Activated CD4-positive, alpha-beta T cell treated with anti-CD3 and anti-CD28 coated beads, Interleukin-2, amount 10 ng/mL, durations not matched to agents 24 days and 14 days (primary cell): ENCODE results near the gene SYT3. TPM values are rescaled to one million over a fixed set of nuclear protein-coding genes. Genes with fewer than 3 reads are reported as not detected.

Experiments used
- DNase-seq: peaks from one replicate; pipeline ENCODE4 v3.0.0; 2022
- H3K27ac Mint-ChIP-seq: one replicate; pipeline ENCODE4 v1.8.0; 2022; ENCODE audit warnings: mild to moderate bottlenecking, mixed read lengths
- H3K27me3 Mint-ChIP-seq: one replicate; pipeline ENCODE4 v1.8.0; 2022; ENCODE audit warnings: mixed read lengths
- H3K36me3 Mint-ChIP-seq: one replicate; pipeline ENCODE4 v1.8.0; 2022; ENCODE audit warnings: low read depth, mild to moderate bottlenecking, mixed read lengths
- H3K4me1 Mint-ChIP-seq: one replicate; pipeline ENCODE4 v1.8.0; 2021; ENCODE audit warnings: mixed read lengths
- H3K4me3 Mint-ChIP-seq: one replicate; pipeline ENCODE4 v1.8.0; 2022; ENCODE audit warnings: mild to moderate bottlenecking, moderate library complexity, mixed read lengths
- H3K9me3 Mint-ChIP-seq: one replicate; pipeline ENCODE4 v1.8.0; 2021; ENCODE audit warnings: mixed read lengths
- intact Hi-C: fragments of 100-400 bp; cut with micrococcal nuclease; formaldehyde crosslinking; loops from one replicate; pipeline ENCODE4 v1.15.1; 2023
- total RNA-seq: library from RNA; stranded (reverse); gene quantifications from 2 replicates; pipeline ENCODE4 v1.2.3, GENCODE V29; 2022

The SYT3 gene
- total RNA-seq, 1 donor from 2014 or later: not detected

- Mint-ChIP-seq H3K36me3 (no peaks in the 10 kb centered on the region), H3K9me3 (no peaks in the 10 kb centered on the region), H3K27me3 (peaks cover 31% of the 10 kb centered on the region), H3K4me3 (no peak overlapping the region), H3K4me1 (no peaks in the 10 kb centered on the region), H3K27ac (no peak overlapping the region)
- intact Hi-C loops: no loop called here
- no peak for DNase-seq
These were observed 28.1 kb upstream of the SYT3 start for GRCh38 chr19:50667759-50668231.

DNA sequence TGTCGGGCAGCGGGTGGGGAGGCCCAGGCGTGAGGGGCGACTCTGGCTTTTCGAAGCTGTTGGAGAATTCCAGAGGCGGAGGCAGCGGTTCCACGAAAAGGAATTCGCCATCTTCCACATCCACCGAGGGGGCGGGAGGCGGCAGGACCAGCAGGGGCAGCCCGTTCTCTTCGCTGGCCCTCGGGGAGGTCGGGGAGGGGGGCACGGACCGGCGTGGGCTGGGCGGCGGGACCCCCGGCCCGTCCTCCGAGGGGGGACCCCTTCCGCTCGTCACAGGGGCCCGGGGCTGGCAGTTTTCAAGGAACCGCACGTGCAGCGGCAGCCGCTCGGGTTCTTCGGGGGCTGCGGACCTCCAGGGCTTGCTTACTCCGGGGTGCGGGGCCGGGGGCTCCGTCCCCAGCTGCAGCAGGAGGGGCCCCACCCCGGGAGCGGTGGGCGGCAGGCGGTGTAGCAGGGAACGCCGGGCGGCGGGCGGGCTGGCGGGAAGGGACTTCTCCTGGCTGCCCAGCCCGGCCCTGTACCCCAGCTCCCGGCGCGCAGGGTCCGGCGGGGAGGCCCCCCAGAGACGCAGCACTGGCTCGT is 27.6 kb upstream of the SYT3 start:
- intact Hi-C loops: no loop called here
- no peaks in the 10 kb centered on the region for H3K9me3 Mint-ChIP-seq
- no peaks in the 10 kb centered on the region for H3K4me1 Mint-ChIP-seq
- no peaks in the 10 kb centered on the region for H3K36me3 Mint-ChIP-seq
- no peak overlapping the region for H3K4me3 Mint-ChIP-seq
- no peak for DNase-seq
- H3K27me3 Mint-ChIP-seq: peaks cover 28% of the 10 kb centered on the region
- H3K27ac Mint-ChIP-seq: no peak overlapping the region

DNA sequence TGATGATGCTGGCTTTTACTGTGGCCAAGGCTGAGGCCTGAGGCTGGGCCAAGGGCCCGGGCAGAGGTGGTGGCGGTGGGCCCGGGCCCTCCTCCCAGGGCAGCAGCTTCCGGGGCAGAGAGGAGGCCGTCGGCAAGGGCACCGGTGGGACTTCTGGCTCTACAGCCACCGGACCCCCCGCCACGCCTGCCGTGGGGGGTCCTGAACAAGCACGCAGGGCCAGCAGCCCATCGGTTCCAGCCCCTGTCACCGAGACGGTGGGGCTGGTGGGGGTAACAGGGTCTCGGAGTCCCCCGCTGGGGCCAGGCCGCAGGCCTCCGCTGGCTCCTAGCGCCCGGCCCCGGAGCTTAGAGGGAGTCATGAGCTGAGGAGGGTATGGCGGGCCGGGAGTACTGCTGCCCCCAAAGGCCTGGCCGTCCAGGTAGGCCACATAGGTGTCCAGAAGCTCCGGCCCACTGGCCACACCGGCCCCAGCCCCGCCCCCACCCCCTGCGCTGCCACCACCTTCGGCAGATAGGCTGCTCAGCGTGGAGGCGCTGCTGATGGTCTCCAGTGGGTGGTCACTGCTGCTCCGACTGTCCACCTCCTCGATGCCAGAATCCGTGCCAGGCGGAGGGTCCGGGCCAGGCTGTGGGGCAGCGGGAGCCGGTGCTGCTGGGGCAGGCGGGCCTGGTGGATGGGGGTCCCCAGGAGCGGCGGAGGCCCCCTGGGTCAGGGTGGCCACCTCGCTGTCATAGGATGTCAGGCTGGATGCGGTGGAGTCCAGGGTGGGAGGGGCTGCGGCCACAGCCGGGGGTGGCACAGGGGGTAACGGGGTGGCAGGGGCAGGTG is 26.9 kb upstream of the SYT3 start:
- no peak overlapping the region for H3K4me3 Mint-ChIP-seq
- peaks cover 26% of the 10 kb centered on the region for H3K27me3 Mint-ChIP-seq
- H3K4me1 Mint-ChIP-seq: no peaks in the 10 kb centered on the region
- no peak overlapping the region for H3K27ac Mint-ChIP-seq
- intact Hi-C loops: no loop called here
- DNase-seq: no peak
- H3K36me3 Mint-ChIP-seq: no peaks in the 10 kb centered on the region
- no peaks in the 10 kb centered on the region for H3K9me3 Mint-ChIP-seq

DNA sequence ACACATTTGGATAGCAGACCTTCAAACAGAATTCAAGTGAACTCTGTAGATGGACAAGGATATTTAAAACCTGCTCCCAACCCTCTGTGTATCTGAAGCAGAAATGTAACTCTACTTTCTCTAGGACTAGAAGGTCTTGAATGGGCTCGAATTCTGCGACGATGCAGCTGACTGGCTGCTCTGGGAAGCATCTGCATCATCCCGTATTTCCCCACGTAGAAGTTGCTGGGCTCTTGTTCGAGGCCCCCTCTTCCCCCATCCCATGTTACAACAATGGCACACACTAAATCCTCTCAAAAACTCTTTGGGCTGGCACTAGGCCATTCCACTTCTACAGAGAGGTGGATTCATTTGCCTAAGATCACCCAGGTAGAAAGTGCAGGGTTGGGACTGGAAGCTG is 24.5 kb upstream of the SYT3 start:
- DNase-seq: no peak
- intact Hi-C loops: no loop called here
- Mint-ChIP-seq H3K9me3 (no peaks in the 10 kb centered on the region), H3K27ac (no peak overlapping the region), H3K36me3 (no peaks in the 10 kb centered on the region), H3K4me1 (no peaks in the 10 kb centered on the region), H3K4me3 (no peak overlapping the region), H3K27me3 (peaks cover 23% of the 10 kb centered on the region)

DNA sequence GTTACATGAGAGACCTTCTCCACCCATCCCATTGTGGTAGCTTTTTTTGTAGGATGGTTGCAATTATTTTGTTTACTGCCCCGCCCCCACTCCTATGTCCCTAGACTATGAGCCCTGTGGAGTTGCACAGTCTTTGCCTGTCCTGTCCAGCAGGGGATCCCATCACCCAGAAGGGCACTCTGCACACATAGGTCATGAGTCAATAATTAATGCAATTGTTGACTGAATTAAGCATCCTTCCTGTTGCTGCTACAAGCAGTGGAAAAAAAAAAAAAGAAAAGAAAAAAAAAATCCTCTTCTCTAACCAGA is 23.8 kb upstream of the SYT3 start:
- Mint-ChIP-seq H3K27ac (no peak overlapping the region), H3K9me3 (peaks cover 2% of the 10 kb centered on the region), H3K4me1 (peaks cover 3% of the 10 kb centered on the region), H3K27me3 (peaks cover 22% of the 10 kb centered on the region), H3K36me3 (no peaks in the 10 kb centered on the region), H3K4me3 (no peak overlapping the region)
- DNase-seq: no peak
- intact Hi-C loops: no loop called here

GRCh38 chr19:50662651-50663481 is 23.2 kb upstream of the SYT3 start:
- peaks cover 4% of the 10 kb centered on the region for H3K36me3 Mint-ChIP-seq
- H3K27me3 Mint-ChIP-seq: peaks cover 28% of the 10 kb centered on the region
- H3K9me3 Mint-ChIP-seq: peaks cover 8% of the 10 kb centered on the region
- no peak overlapping the region for H3K4me3 Mint-ChIP-seq
- H3K27ac Mint-ChIP-seq: no peak overlapping the region
- no peak for DNase-seq
- intact Hi-C loops: no loop called here
- H3K4me1 Mint-ChIP-seq: peaks cover 8% of the 10 kb centered on the region

DNA sequence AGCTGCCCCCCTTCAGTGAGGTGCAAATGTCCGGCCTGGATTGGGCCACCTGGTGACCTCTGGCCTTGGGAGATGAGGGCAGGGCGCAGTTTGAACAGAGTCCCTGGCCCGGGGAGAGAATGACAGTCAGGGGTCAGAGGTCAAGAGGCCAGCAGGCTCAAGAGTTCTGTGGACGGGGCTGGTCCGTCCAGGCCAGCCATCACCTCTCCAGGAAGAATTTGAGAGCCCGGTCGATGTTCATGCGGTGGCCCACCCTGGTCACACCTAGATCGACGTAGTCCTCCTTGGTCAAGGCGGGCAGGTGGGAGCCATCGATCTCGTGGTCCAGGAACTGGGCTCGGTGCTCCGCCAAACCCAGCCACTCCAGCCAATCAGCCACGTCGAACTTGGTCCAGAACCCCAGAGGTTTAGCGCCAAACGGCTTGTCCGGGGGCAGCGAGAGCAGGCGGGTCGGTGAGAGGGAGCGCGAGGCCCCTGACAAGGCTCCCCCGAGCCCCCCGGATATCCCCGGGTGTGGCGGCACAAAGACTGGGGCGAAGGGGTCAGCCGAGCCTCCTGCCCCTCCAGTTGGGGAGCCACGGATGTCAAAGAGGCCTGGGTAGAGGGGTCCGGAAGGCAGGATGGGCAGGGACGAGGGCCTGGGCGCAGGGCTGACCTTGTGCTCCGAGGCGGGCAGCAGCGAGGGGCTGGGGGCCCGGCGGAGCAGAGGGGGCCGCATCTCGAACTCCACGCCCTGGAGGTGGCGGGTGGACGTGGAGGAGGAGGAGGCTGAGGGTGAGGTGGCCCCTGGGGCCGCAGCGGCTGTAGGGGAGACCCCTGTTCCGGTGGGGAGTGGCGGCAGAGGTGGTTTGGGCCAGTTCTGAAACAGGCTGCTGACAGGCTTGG is 22.3 kb upstream of the SYT3 start:
- no peak overlapping the region for H3K4me3 Mint-ChIP-seq
- H3K27me3 Mint-ChIP-seq: peaks cover 36% of the 10 kb centered on the region
- DNase-seq: no peak
- H3K4me1 Mint-ChIP-seq: peaks cover 15% of the 10 kb centered on the region
- H3K27ac Mint-ChIP-seq: no peak overlapping the region
- H3K9me3 Mint-ChIP-seq: peaks cover 15% of the 10 kb centered on the region
- intact Hi-C loops: no loop called here
- H3K36me3 Mint-ChIP-seq: peaks cover 6% of the 10 kb centered on the region

DNA sequence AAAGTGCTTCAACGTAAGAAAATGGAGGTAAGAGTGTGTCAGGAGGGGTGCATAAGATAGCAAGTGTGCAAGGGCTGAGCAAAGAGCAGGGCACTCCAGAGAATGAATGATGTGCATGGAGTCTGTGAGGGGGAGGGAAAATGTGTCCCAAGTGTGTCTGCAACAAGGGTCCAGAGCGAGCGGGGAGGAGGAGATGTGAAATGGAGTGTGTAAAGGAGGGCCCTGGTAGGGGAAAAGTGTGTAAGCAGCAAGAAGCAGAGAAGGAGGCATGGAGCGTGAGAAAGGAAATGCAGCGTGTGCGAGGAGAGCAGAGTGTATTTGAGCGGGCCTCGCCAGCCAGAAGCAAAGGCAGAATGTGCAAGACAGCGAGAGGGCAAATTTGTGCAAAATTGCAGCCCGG is 21.3 kb upstream of the SYT3 start:
- Mint-ChIP-seq H3K36me3 (peaks cover 6% of the 10 kb centered on the region), H3K9me3 (peaks cover 15% of the 10 kb centered on the region), H3K27me3 (peaks cover 36% of the 10 kb centered on the region), H3K4me1 (peaks cover 15% of the 10 kb centered on the region), H3K4me3 (no peak overlapping the region), H3K27ac (no peak overlapping the region)
- no peak for DNase-seq
- intact Hi-C loops: no loop called here

- Mint-ChIP-seq H3K4me1 (peaks cover 15% of the 10 kb centered on the region), H3K27me3 (peaks cover 34% of the 10 kb centered on the region), H3K27ac (no peak overlapping the region), H3K4me3 (no peak overlapping the region), H3K36me3 (peaks cover 6% of the 10 kb centered on the region), H3K9me3 (peaks cover 16% of the 10 kb centered on the region)
- intact Hi-C loops: no loop called here
- DNase-seq: no peak
These were observed 20.3 kb upstream of the SYT3 start for GRCh38 chr19:50660088-50660366.

- Mint-ChIP-seq H3K27ac (no peak overlapping the region), H3K36me3 (peaks cover 6% of the 10 kb centered on the region)
- intact Hi-C loops: loop anchor here (2.0 kb wide), 1 partner anchor 119 kb away; no protein-coding TSS in a partner anchor
These were observed 19.8 kb upstream of the SYT3 start for GRCh38 chr19:50659318-50660087.

GRCh38 chr19:50658441-50659317 is 19.0 kb upstream of the SYT3 start:
- intact Hi-C loops: loop anchor here (2.0 kb wide), 1 partner anchor 120 kb away; no protein-coding TSS in a partner anchor
- peaks cover 38% of the 10 kb centered on the region for H3K27me3 Mint-ChIP-seq
- peak overlapping the region; percentile 90 for H3K27ac Mint-ChIP-seq
- peaks cover 6% of the 10 kb centered on the region for H3K36me3 Mint-ChIP-seq
- peaks cover 22% of the 10 kb centered on the region for H3K9me3 Mint-ChIP-seq
- peaks cover 15% of the 10 kb centered on the region for H3K4me1 Mint-ChIP-seq
- peak; percentile 87 for DNase-seq
- peak overlapping the region; percentile 86 for H3K4me3 Mint-ChIP-seq

More at GRCh38 chr19:50659318-50660087, 19.8 kb upstream of the SYT3 start:
- Mint-ChIP-seq H3K4me3 (peak overlapping the region; percentile 37), H3K27me3 (peaks cover 34% of the 10 kb centered on the region), H3K4me1 (peaks cover 15% of the 10 kb centered on the region), H3K9me3 (peaks cover 22% of the 10 kb centered on the region)
- no peak for DNase-seq
